Right lobe of liver (tissue), 4 donors: ENCODE measurements around the gene FERD3L.

Experiments used
- CTCF ChIP-seq, 4 donors: fragments of 200-600 bp in 3 of 4; fragments of 450-650 bp in 1 of 4; IDR thresholded peaks; one replicate each; pipeline versions ENCODE4 v1.5.1 to v1.8.0; 2016 to 2022; ENCODE audit warnings: antibody characterized with exemption in 4 of 4, mild to moderate bottlenecking in 2 of 4
- POLR2A ChIP-seq: fragments of 450-650 bp; IDR thresholded peaks from one replicate; pipeline ENCODE4 v1.6.1; 2017; ENCODE audit warnings: antibody characterized with exemption, mild to moderate bottlenecking
- donor health status: DM: no; HTN: no; CAD: no.
- donor health status: DM: no; HTN: no; CAD: no.
- donor health status: DM: no; HTN: yes; CAD: no.

GRCh38 chr7:19101472-19101871 is 43.7 kb downstream of the FERD3L start:
- TF ChIP-seq CTCF (IDR thresholded peaks at IDR 0.05), result no peak
- TF ChIP-seq POLR2A, result no peak
